GM21529 (cell line): Measurements from ENCODE around the gene KCNN3.

Experiments
- ATAC-seq: cut with Tn5 transposase; IDR thresholded peaks from one replicate; pipeline ENCODE4 v1.9.1; 2021; ENCODE audit not compliant: unreplicated experiment

KCNN3 gene

GRCh38 chr1:154861607-154862094 is 8.4 kb downstream of the KCNN3 start:
- ATAC-seq, result no peak

DNA sequence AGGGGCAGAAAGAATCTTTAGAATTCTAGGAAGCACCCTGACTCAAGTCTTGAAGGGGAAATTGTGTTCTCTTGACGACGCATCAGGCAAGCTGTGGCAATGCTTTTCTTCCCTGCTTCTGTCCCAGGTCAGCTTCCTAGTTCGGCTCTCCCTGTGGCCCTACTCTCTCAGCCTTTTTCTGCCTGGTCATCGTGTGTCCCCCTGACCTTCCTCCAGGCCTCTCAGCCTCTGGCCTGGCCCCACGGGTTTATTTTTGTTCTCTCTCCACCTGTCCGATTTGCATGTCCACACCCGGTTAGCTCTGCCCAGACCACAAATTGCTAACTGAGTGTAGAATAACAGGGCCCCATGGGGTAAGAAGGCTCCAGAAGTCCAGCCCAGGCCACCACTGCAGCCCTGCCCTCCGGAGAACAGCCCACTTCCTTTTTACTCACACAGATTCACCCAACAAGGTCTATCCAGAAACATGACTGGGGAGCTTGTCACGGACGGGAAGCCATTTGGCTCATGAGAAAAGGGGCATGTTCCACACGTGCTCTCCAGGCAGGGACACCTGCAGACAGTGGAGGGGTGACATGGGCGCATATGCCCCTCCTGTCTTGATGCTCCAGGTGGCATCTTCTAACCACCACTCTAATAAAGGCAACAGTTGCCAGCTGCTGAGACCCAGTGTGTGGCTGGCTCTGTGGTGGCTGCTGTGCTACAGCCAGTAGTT is 9.8 kb downstream of the KCNN3 start:
- peak; percentile 58 for ATAC-seq

- ATAC-seq, result peak; percentile 40
Measured at GRCh38 chr1:154859786-154860155, 10.3 kb downstream of the KCNN3 start.

DNA sequence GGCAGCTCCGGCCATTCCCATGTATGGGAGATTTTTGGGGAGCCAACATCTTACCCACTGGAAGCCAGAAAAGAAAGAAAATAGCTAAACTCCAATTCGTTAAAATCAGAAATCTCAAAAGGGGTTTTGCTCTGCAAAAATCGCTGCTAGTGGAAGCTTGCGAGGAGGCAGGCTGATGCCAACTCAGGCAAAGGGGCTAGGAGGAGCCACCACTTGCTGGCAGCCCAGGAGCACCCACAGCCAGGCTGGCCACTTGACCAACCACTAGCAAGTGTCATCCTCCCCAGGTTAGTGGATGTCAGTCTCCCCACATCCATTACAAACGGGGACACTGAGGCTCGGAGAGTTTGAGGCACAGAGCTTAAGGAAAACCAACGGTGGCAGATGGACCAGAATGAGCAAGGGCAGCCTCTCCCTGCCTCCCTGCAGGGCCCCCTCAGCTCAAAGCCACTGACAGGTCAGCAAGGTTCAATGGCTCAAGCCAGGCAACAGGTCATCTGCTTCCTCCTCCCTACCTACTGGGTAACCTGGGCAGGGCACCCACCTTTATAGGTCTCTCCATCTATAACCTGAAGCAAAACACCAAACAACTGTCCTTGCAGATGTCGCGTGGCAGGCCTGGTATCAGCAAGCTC is 10.8 kb downstream of the KCNN3 start:
- ATAC-seq, result no peak

- no peak for ATAC-seq
Measured at GRCh38 chr1:154857441-154858215, 12.5 kb downstream of the KCNN3 start.

DNA sequence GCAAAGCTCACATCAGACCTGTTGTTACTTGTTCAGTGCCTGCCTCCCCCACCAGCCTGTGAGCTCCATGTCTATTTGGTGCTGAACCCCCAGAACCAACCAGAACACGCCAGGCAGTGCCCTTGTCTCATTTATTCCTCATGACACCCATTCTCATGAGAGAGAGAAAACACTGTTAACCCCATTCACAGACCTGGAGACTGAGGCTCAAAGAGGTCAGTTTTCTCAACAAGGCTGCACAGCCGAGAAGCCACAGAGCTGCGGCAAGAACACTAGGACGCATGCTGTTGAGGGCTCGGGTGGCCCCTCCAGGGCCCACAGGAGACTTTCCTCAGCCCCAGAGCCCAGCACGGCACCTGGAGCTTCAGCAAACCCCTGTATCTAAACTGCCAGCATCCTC is 13.1 kb downstream of the KCNN3 start:
- ATAC-seq, result no peak

- ATAC-seq, result no peak
Measured at GRCh38 chr1:154856544-154856943, 13.5 kb downstream of the KCNN3 start.

DNA sequence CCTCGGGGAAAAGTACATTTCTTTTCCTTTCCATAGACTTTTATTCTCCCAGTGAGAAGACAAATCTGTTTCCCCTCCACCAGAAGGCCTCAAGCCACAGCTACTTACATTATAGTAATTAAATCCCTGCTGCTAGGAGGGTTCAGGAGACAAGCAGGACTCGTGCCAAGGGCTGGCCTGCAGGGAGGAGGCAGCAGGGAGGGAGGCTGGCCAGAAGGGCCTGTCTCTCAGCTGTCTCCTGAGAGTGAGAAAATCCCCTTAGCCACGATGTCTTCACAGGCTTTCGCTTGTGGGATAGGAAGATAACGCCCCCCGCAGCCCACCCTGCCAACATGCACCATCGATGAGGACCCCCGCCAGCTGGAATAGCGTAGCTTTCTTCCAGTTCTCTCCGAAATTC is 14.0 kb downstream of the KCNN3 start:
- ATAC-seq, result no peak

DNA sequence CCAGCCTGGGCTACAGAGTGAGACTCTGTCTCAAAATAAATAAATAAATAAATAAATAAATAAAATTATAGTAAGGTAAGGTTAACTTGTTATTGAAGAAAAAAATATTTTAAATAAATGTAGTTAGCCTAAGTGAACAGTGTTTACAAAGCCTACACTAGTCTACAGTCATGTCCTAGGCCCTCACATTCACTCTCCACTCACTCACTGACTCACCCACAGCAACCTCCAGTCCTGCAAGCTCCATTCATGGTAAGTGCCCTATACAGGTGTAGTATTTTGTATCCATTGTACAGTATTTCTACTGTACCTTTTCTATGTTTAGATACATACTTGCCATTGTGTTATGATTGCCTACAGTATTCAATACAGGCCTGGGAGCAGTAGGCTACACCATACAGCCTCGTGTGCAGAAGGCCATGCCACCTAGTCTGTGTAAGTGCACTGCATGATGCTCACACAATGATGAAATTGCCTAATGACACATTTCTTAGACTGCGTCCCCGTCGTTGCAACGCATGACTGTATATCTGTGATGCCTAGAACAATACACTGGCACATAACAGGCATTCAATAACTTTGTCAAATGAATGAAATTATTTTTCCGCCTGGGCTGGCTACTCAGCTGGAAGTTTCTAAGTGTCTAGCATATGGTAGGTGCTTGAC is 14.8 kb downstream of the KCNN3 start:
- ATAC-seq, result no peak

DNA sequence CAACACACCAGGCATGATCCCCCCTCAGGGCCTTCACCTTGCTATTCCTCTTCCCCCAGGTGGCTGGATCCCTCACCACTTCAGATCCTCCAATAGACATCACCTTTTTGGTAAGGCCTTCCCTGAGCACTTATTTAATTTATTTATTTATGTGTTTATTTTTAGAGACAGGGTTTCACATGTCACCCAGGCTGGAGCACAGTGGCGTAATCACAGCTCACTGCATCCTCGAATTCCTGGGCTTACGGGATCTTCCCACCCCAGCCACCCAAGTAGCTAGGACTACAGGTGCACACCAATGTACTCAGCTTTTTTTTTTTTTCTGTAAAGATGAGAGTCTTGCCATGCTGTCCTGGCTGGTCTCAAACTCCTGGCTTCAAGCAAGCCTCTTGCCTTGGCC is 17.2 kb downstream of the KCNN3 start:
- ATAC-seq, result no peak

DNA sequence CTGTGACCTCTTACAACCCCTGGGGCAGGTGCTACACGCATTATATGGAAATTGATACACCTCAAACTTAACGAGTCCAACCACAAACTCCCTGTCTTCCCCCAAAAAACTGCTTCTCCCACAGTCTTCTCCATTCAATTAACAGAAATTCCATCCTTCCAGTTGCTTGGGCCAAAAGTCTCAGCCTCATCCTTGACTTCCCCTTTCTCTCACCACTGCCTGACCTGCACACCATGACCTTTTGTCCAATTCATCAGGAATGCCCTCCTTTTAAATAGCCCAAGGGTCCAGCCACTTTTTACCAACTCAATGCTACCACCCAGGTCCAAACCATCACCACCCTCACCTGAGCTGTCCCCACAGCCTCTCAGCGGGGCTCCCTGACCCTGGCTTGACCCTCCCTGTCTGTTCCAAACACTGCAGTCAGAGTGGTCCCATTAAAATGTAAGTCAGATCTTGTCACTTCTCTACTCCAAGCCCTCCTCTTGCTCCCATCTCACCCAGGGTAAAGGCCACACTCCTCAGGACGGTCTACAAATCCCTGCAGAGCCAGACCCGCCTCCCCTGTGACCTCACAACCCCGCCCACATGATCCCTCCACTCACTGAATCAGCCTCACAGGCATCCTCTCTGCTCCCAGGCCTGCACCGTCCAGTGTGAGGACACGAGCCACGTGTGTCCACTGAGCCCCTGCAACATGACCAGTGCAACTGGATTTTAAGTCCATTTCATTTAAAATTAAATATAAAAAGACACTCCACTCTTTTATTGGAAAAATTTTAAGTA is 18.5 kb downstream of the KCNN3 start:
- no peak for ATAC-seq

- ATAC-seq, result no peak
Measured at GRCh38 chr1:154849645-154850131, 20.4 kb downstream of the KCNN3 start.

DNA sequence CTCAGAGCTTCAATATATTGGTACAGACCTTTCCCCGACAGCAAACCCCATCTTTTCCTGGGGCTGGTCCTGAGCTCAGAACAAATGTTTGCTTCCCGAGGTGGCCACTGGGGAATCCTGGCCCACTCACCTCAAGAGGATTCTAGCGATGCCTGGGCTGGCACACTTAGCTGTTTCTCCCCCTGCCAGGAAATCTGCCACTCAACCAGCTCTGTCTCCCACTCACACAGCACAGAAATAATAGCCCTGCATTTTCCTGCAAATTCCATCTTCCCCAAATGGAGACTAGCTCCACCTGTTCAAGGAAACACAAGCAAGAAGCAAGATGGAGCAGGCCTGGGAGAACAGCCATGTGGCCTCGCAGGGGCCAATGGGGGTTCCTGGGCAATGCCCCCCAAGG is 21.1 kb downstream of the KCNN3 start:
- no peak for ATAC-seq

GRCh38 chr1:154847891-154848290 is 22.2 kb downstream of the KCNN3 start:
- ATAC-seq, result no peak

DNA sequence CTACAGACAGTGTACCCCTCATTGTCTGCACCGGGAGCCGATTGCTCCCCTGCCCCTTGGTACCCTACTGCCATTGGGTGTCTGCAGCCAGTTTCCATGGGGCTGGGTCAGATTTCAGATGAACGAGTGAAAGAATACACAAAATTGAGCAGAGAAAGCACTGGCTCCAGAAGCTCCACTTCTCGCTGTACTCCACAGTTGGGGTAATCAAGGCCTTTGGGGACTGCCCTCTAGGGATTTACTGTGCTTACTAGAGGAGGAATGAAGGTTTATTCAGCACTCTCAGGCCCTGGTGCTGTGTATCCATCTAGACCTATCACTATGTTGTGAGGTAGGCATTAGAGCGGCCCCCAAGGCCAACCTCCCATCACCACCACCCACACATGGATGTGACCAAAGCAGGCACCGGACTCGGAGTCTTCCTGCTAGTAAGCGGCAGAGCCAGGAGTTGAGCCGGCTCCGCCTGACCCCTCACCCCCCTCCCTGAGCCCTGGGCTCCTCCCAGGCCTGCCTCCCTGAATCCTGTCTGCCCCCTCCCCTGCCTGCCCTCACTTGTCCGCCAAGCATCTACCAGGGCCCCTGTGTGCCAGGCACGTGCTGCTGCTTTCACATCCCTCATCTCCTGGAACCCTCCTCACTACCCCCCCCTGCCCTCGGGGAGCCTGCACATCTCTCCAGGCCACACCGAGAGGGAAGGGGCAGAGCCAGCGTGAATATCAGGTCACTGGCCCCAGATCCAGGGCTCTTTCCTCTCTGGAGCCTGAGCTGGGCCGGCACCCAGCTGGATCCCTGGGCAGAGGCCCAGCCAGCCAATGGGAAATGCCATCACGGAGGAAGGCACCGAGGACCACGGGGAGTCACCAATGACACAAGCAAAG is 23.3 kb downstream of the KCNN3 start:
- no peak for ATAC-seq

DNA sequence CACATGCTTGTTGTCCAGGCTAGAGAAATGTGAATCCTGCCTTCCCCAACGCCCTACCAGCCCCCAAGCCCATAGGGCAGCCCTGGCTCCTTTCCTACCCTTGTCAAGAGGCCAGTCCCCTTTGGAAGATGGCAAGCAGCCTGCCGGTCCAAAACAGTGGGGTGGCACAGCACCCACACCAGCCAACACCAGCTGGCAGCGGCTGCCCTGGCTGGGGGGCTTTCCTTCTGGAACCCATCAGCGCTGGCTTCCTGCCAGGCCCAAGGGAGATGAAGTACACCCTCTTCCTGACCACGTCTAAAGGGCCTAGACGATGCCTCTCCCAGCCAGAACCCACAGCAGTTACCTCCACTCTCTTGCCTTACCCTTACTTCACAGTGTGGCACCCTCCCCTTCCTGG is 24.2 kb downstream of the KCNN3 start:
- ATAC-seq, result no peak

DNA sequence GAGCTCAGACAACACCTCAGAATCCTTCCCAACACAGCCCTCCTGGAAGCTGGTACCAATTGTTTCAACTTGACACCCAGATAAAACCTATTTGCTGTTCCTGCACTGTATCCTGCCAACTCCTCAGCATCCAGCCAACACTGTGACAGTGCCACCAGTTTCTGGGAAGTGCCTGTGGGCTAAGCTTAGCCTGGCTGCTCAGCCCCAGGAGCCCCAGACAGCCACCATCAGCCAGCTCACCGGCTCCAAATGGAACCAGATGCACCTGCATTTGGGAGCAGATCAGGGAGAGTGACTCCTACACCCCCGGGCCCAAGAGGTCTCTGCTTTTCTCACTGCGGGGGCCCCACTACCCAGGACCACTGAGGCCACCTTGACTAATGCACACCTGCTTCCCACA is 24.9 kb downstream of the KCNN3 start:
- ATAC-seq, result no peak

DNA sequence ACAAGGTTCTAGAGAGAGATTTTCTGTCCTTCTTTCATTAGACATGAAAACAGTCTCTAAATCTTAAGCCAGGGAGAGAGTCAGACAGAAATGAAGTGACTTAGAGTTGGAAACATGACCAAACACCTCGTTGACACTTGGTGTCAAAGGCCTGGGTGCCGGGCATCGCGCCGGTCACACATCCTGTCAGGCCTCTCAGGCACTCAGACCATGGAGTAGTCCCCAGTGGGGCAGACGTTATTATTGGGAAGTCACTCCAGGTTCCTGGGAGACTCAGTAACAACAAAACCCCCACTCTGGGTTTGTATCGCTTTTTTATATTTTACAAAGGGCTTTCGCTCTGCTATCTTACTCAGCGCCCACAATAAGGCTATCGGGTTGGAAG is 25.8 kb downstream of the KCNN3 start:
- no peak for ATAC-seq

- ATAC-seq, result no peak
Measured at GRCh38 chr1:154843636-154844296, 26.3 kb downstream of the KCNN3 start.
